GM12878 (cell line): ENCODE measurements around the gene ANKRD11. TPM values are rescaled to one million over a fixed set of nuclear protein-coding genes. Genes with fewer than 3 reads are reported as not detected.

Experiments used
- ATAC-seq: fragments of 200-7000 bp; cut with Tn5 transposase; 3 replicates; pipeline ENCODE4 v1.9.1; 2020; ENCODE audit warnings: mild to moderate bottlenecking, moderate library complexity
- BruUV-seq: library from RNA; stranded (reverse); fragments of 400-500 nt; replicated peaks from 2 replicates; lab custom pipeline; 2021; lab: Mats Ljungman, UMichigan
- CTCF ChIA-PET: fragments of 300-600 bp; sonication (Branson Sonifier 250); formaldehyde crosslinking; extraction: SDS; loops from one replicate; lab custom pipeline; 2021; ENCODE audit warnings: inconsistent platforms; lab: Yijun Ruan, JAX
- POLR2A ChIA-PET: fragments of 350-600 bp; formaldehyde crosslinking; extraction: SDS; loops from one replicate; lab custom pipeline; 2021; ENCODE audit warnings: inconsistent platforms; lab: Charles Lee
- RAD21 ChIA-PET: fragments of 300-600 bp; sonication (Branson Sonifier 250); formaldehyde crosslinking; loops from one replicate; lab custom pipeline; 2023; ENCODE audit warnings: antibody characterized with exemption; ENCODE audit not compliant: unreplicated experiment; lab: Charles Lee
- SMC1A ChIA-PET: fragments of 300-600 bp; sonication (Branson Sonifier 250); formaldehyde crosslinking; loops from one replicate; lab custom pipeline; 2023; ENCODE audit not compliant: unreplicated experiment, uncharacterized antibody; lab: Charles Lee
- DNase-seq: peaks from one replicate; pipeline ENCODE4 v3.0.0-alpha.2; 2011; ENCODE audit warnings: low read depth, low spot score
- FAIRE-seq: peaks from 3 replicates; lab custom pipeline; 2011; peaks lifted over from hg19 to GRCh38; lab: Jason Lieb, UNC
- H2AFZ ChIP-seq: 2 replicates; pipeline ENCODE4 v1.6.0; 2011; ENCODE audit warnings: low read depth, low read length, control low read depth; ENCODE audit not compliant: control insufficient read depth
- H3K27ac ChIP-seq: 2 replicates; pipeline ENCODE4 v1.5.1; 2011; ENCODE audit warnings: control low read depth; ENCODE audit not compliant: control insufficient read depth, insufficient read depth
- H3K27me3 ChIP-seq, 2 experiments: replicated peaks in 1 of 2; 2 replicates each; pipeline versions ENCODE4 v1.6.0 to v1.6.1; 2011; ENCODE audit warnings: low read length in 1 of 2; ENCODE audit not compliant: control insufficient read depth in 2 of 2, insufficient read depth in 2 of 2
- H3K36me3 ChIP-seq, 2 experiments: 2 replicates each; pipeline ENCODE4 v1.5.1; 2011; ENCODE audit warnings: low read length in 1 of 2; ENCODE audit not compliant: control insufficient read depth in 2 of 2, insufficient read depth in 2 of 2
- H3K4me1 ChIP-seq: 2 replicates; pipeline ENCODE4 v1.6.1; 2011; ENCODE audit warnings: mild to moderate bottlenecking, low read length, moderate library complexity, mixed read lengths; ENCODE audit not compliant: control insufficient read depth, insufficient read depth
- H3K4me2 ChIP-seq: 2 replicates; pipeline ENCODE4 v1.6.0; 2011; ENCODE audit warnings: control low read depth; ENCODE audit not compliant: control insufficient read depth, insufficient read depth
- H3K4me3 ChIP-seq: fragments of 200-600 bp; sonication (generic); 2 replicates; pipeline ENCODE4 v1.5.1; 2016
- H3K79me2 ChIP-seq: 2 replicates; pipeline ENCODE4 v1.6.0; 2011; ENCODE audit warnings: low read length; ENCODE audit not compliant: control insufficient read depth, insufficient read depth
- H3K9ac ChIP-seq: 2 replicates; pipeline ENCODE4 v1.8.0; 2011; ENCODE audit warnings: low read length, control low read depth, mixed read lengths; ENCODE audit not compliant: control insufficient read depth, insufficient read depth
- H3K9me3 ChIP-seq: replicated peaks from 3 replicates; pipeline ENCODE4 v1.5.1; 2011; ENCODE audit warnings: mild to moderate bottlenecking, low read length; ENCODE audit not compliant: control insufficient read depth, insufficient read depth
- H4K20me1 ChIP-seq: 2 replicates; pipeline ENCODE4 v1.6.0; 2011; ENCODE audit not compliant: control insufficient read depth, insufficient read depth
- ATF7 ChIP-seq: fragments of 450-650 bp; IDR thresholded peaks from 2 replicates; pipeline ENCODE4 v1.6.1; 2016; ENCODE audit warnings: low read depth, mild to moderate bottlenecking
- DPF2 ChIP-seq: fragments of 450-650 bp; IDR thresholded peaks from 2 replicates; pipeline ENCODE4 v1.6.1; 2017; ENCODE audit warnings: mild to moderate bottlenecking
- EED ChIP-seq: sonication (generic); IDR thresholded peaks from 2 replicates; pipeline ENCODE4 v1.6.1; 2016; ENCODE audit warnings: antibody characterized with exemption, low read depth
- MEF2A ChIP-seq: IDR thresholded peaks from 2 replicates; pipeline ENCODE4 v1.6.1; 2011; ENCODE audit warnings: low read depth, mild to moderate bottlenecking, low read length, moderate library complexity; ENCODE audit not compliant: insufficient read depth
- PAX5 ChIP-seq: IDR thresholded peaks from 2 replicates; pipeline ENCODE4 v1.6.1; 2011; ENCODE audit warnings: low read depth, low read length, borderline replicate concordance
- RAD51 ChIP-seq: fragments of 450-650 bp; IDR thresholded peaks from 2 replicates; pipeline ENCODE4 v1.6.1; 2016; ENCODE audit warnings: moderate library complexity, mild to moderate bottlenecking, inconsistent platforms
- RCOR1 ChIP-seq: conservative IDR thresholded peaks from 2 replicates; pipeline ENCODE4 v1.6.1; 2012; ENCODE audit warnings: low read depth, low read length, improper control_type of control experiment
- SIN3A ChIP-seq: IDR thresholded peaks from 2 replicates; pipeline ENCODE4 v1.6.1; 2012; ENCODE audit warnings: low read depth, low read length, improper control_type of control experiment
- SMC3 ChIP-seq: IDR thresholded peaks from 2 replicates; pipeline ENCODE4 v1.6.1; 2011; ENCODE audit warnings: low read length, improper control_type of control experiment, borderline replicate concordance
- SREBF2 ChIP-seq: IDR thresholded peaks from 2 replicates; pipeline ENCODE4 v1.6.1; 2012; ENCODE audit warnings: mild to moderate bottlenecking, low read length
- ZBED1 ChIP-seq: IDR thresholded peaks from 2 replicates; pipeline ENCODE4 v1.6.1; 2016; ENCODE audit warnings: borderline replicate concordance
- ZNF622 ChIP-seq: fragments of 450-650 bp; IDR thresholded peaks from 2 replicates; pipeline ENCODE4 v1.6.1; 2017; ENCODE audit warnings: mild to moderate bottlenecking, inconsistent platforms
- WGBS: methylation state at CpG from one replicate; pipeline ENCODE4 v1.1.6; 2016; ENCODE audit warnings: low lambda C conversion rate; ENCODE audit not compliant: insufficient replicate concordance, insufficient coverage; ENCODE audit errors: missing lambda C conversion rate; 5-methylcytosine and 5-hydroxymethylcytosine counted together
- in situ Hi-C: fragments of 300-500 bp; cut with MboI; formaldehyde crosslinking; loops from 9 replicates; pipeline ENCODE4 v1.14.3; 2018; ENCODE audit warnings: mixed read lengths
- intact Hi-C: fragments of 100-400 bp; cut with micrococcal nuclease; formaldehyde crosslinking; loops from one replicate; pipeline ENCODE4 v1.14.2; 2022; ENCODE audit not compliant: unreplicated experiment
- polyA plus RNA-seq, 11 experiments: library from polyadenylated mRNA; depleted of rRNA in 4 of 11; unstranded in 6 of 11; stranded (reverse) in 5 of 11; fragments of >200 nt; fragmentation: Nextera tagmentation in 4 of 11; fragmentation: Illumina TruSeq in 1 of 11; extraction: Ambion mirVana in 4 of 11; extraction: Trizol in 1 of 11; gene quantifications; 1 replicate in 1 of 11; 2 replicates in 10 of 11; pipeline versions ENCODE4 v1.2.1 to v1.2.3, GENCODE V29; 2011 to 2016; ENCODE audit warnings: inconsistent platforms in 2 of 11, missing spikeins in 2 of 11, low read depth in 1 of 11
- total RNA-seq, 4 experiments: library from RNA; depleted of rRNA in 3 of 4; stranded (reverse); fragments of >200 nt in 3 of 4; fragmentation: Illumina TruSeq in 1 of 4; extraction: Trizol in 1 of 4; gene quantifications; 2 replicates each; pipeline versions ENCODE4 v1.2.1 to v1.2.3, GENCODE V29; 2013 to 2021
- TF ChIP-seq, protein P1 (sequence below), 3 experiments: IDR thresholded peaks in 2 of 3; conservative IDR thresholded peaks in 1 of 3; 2 replicates each; pipeline ENCODE4 v1.5.1; 2011; ENCODE audit warnings: low read depth in 3 of 3, low read length in 3 of 3, mild to moderate bottlenecking in 3 of 3, control low read depth in 2 of 3, moderate library complexity in 2 of 3, inconsistent platforms in 1 of 3, mixed read lengths in 1 of 3; ENCODE audit not compliant: control insufficient read depth in 2 of 3, insufficient read depth in 1 of 3; ENCODE audit errors: extremely low read depth in 1 of 3
- TF ChIP-seq, protein P2 (sequence below): fragments of 450-650 bp; IDR thresholded peaks from 2 replicates; pipeline ENCODE4 v1.6.1; 2017; ENCODE audit warnings: low read depth, mild to moderate bottlenecking, moderate library complexity
- TF ChIP-seq, protein P3 (sequence below): fragments of 450-650 bp; conservative IDR thresholded peaks from 2 replicates; pipeline ENCODE4 v1.6.1; 2017; ENCODE audit warnings: mild to moderate bottlenecking, moderate library complexity

The ANKRD11 gene
- total and polyA plus RNA-seq, 10 of the 15 experiments (the other 5 are each of a cell fraction or from before 2014, with no cell fraction given) = 5.1 to 103 (median 27.4) TPM

DNA sequence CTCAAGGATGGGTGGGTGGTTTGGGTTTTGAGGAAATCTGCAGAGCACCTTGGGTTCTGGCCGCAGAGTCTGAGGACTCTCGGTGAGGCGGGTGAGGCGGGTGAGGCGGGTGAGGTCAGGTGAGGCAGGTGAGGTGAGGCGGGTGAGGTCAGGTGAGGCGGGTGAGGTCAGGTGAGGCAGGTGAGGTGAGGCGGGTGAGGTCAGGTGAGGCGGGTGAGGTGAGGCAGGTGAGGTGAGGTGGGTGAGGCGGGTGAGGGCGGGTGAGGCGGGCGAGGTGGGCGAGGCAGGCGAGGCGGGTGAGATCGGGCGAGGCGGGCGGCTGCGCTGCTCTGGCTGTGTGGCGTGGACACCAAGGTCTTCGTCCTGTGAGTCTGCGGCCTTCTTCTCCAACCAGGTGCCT is 46.0 kb upstream of the ANKRD11 start:
- ChIA-PET CTCF (no interaction called here), SMC1A (no interaction called here), RAD21 (no interaction called here), POLR2A (no interaction called here)
- TF ChIP-seq SREBF2 (no peak), RAD51 (no peak), EED (no peak), ATF7 (no peak), SMC3 (no peak), ZNF622 (no peak), ZBED1 (no peak), MEF2A (no peak), DPF2 (no peak), SIN3A (no peak), PAX5 (no peak), RCOR1 (no peak)
- TF ChIP-seq, protein P1, sequence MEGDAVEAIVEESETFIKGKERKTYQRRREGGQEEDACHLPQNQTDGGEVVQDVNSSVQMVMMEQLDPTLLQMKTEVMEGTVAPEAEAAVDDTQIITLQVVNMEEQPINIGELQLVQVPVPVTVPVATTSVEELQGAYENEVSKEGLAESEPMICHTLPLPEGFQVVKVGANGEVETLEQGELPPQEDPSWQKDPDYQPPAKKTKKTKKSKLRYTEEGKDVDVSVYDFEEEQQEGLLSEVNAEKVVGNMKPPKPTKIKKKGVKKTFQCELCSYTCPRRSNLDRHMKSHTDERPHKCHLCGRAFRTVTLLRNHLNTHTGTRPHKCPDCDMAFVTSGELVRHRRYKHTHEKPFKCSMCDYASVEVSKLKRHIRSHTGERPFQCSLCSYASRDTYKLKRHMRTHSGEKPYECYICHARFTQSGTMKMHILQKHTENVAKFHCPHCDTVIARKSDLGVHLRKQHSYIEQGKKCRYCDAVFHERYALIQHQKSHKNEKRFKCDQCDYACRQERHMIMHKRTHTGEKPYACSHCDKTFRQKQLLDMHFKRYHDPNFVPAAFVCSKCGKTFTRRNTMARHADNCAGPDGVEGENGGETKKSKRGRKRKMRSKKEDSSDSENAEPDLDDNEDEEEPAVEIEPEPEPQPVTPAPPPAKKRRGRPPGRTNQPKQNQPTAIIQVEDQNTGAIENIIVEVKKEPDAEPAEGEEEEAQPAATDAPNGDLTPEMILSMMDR (IDR thresholded peaks at IDR 0.05 in 2 of 3, conservative IDR thresholded peaks at IDR 0.05 in 1 of 3; ENCODE audit: control insufficient read depth in 2 of 3, extremely low read depth in 1 of 3, insufficient read depth in 1 of 3, low read depth in 3 of 3, low read length in 3 of 3) = no peak
- TF ChIP-seq, protein P2, sequence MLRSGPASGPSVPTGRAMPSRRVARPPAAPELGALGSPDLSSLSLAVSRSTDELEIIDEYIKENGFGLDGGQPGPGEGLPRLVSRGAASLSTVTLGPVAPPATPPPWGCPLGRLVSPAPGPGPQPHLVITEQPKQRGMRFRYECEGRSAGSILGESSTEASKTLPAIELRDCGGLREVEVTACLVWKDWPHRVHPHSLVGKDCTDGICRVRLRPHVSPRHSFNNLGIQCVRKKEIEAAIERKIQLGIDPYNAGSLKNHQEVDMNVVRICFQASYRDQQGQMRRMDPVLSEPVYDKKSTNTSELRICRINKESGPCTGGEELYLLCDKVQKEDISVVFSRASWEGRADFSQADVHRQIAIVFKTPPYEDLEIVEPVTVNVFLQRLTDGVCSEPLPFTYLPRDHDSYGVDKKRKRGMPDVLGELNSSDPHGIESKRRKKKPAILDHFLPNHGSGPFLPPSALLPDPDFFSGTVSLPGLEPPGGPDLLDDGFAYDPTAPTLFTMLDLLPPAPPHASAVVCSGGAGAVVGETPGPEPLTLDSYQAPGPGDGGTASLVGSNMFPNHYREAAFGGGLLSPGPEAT = no peak
- TF ChIP-seq, protein P3, sequence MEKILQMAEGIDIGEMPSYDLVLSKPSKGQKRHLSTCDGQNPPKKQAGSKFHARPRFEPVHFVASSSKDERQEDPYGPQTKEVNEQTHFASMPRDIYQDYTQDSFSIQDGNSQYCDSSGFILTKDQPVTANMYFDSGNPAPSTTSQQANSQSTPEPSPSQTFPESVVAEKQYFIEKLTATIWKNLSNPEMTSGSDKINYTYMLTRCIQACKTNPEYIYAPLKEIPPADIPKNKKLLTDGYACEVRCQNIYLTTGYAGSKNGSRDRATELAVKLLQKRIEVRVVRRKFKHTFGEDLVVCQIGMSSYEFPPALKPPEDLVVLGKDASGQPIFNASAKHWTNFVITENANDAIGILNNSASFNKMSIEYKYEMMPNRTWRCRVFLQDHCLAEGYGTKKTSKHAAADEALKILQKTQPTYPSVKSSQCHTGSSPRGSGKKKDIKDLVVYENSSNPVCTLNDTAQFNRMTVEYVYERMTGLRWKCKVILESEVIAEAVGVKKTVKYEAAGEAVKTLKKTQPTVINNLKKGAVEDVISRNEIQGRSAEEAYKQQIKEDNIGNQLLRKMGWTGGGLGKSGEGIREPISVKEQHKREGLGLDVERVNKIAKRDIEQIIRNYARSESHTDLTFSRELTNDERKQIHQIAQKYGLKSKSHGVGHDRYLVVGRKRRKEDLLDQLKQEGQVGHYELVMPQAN = no peak
- no peaks in the 10 kb centered on the region for H3K9me3 ChIP-seq
- H3K4me3 ChIP-seq = no peak overlapping the region
- no peak overlapping the region for H3K4me2 ChIP-seq
- no peaks in the 10 kb centered on the region for H3K79me2 ChIP-seq
- no peak overlapping the region for H2AFZ ChIP-seq
- BruUV-seq = no TSS peak
- H3K27me3 ChIP-seq = no peaks in the 10 kb centered on the region
- in situ Hi-C loops (no loop called here), intact Hi-C loops (no loop called here)
- H3K27ac ChIP-seq = no peak overlapping the region
- no peak for DNase-seq
- H4K20me1 ChIP-seq = no peaks in the 10 kb centered on the region
- WGBS = 94% methylated on average over 14 of the region's 24 CpGs
- H3K36me3 ChIP-seq = peaks cover 7 to 18% of the 10 kb centered on the region in 2 experiments
- no peak for FAIRE-seq
- no peak for ATAC-seq
- H3K4me1 ChIP-seq = no peaks in the 10 kb centered on the region; the same call in 1 of the 2 replicates
- no peak overlapping the region for H3K9ac ChIP-seq
